Lung (tissue), 12 donors: ENCODE measurements around the gene ANKFN1. TPM values are rescaled to one million over a fixed set of nuclear protein-coding genes. Genes with fewer than 3 reads are reported as not detected.

Experiments
- ATAC-seq: fragments of 200-7000 bp; cut with Tn5 transposase; one replicate; pipeline ENCODE4 v1.9.1; 2020; ENCODE audit warnings: moderate number of reproducible peaks; ENCODE audit not compliant: insufficient read depth, low FRiP score
- DNase-seq, 3 donors: peaks; one replicate each; pipeline ENCODE4 v3.0.0-alpha.2; 2013 to 2017
- H3K27ac ChIP-seq, 2 donors: one replicate each; pipeline ENCODE4 v1.5.1; 2013; ENCODE audit warnings: mild to moderate bottlenecking in 2 of 2, moderate library complexity in 2 of 2, control low read depth in 1 of 2, inconsistent platforms in 1 of 2, low read depth in 1 of 2, low read length in 1 of 2
- H3K27me3 ChIP-seq, 3 donors: one replicate each; pipeline ENCODE4 v1.5.1; 2013; ENCODE audit warnings: low read length in 2 of 3; ENCODE audit not compliant: control insufficient read depth in 3 of 3, insufficient read depth in 3 of 3
- H3K36me3 ChIP-seq, 4 donors: one replicate each; pipeline ENCODE4 v1.5.1; 2013; ENCODE audit warnings: low read length in 4 of 4, mild to moderate bottlenecking in 1 of 4, moderate library complexity in 1 of 4; ENCODE audit not compliant: control insufficient read depth in 4 of 4, insufficient read depth in 4 of 4
- H3K4me1 ChIP-seq, 5 donors: one replicate each; pipeline ENCODE4 v1.5.1; 2013; ENCODE audit warnings: low read length in 5 of 5, mild to moderate bottlenecking in 2 of 5, moderate library complexity in 1 of 5; ENCODE audit not compliant: control insufficient read depth in 5 of 5, insufficient read depth in 5 of 5
- H3K4me3 ChIP-seq: one replicate; pipeline ENCODE4 v1.5.1; 2013; ENCODE audit warnings: mild to moderate bottlenecking, control low read depth, moderate library complexity
- H3K9ac ChIP-seq, 2 donors: one replicate each; pipeline ENCODE4 v1.5.1; 2013; ENCODE audit warnings: low read length in 2 of 2, control low read depth in 1 of 2; ENCODE audit not compliant: insufficient read depth in 1 of 2
- H3K9me3 ChIP-seq, 4 donors: one replicate each; pipeline ENCODE4 v1.5.1; 2013; ENCODE audit warnings: low read length in 3 of 4, mild to moderate bottlenecking in 1 of 4, moderate library complexity in 1 of 4; ENCODE audit not compliant: control insufficient read depth in 4 of 4, insufficient read depth in 3 of 4
- CTCF ChIP-seq: IDR thresholded peaks from 2 replicates; pipeline ENCODE4 v1.5.1; 2012; ENCODE audit warnings: mild to moderate bottlenecking; ENCODE audit errors: control extremely low read depth, extremely low read depth
- WGBS, 2 donors: extraction: QIAGEN DNeasy Blood & Tissue Kit; methylation state at CpG; one replicate each; pipeline ENCODE4 v1.1.7; 2013; 5-methylcytosine and 5-hydroxymethylcytosine counted together
- polyA plus RNA-seq, 2 donors: library from polyadenylated mRNA; stranded (reverse); fragments of 200-250 nt; gene quantifications; one replicate each; pipeline ENCODE4 v1.2.1, GENCODE V29; 2013
- total RNA-seq, 2 donors: library from RNA; depleted of rRNA in 1 of 2; stranded (reverse); fragments of >200 nt in 1 of 2; gene quantifications; one replicate each; pipeline ENCODE4 v1.2.1, GENCODE V29; 2014 to 2021
- donor health status: control.
- donor health status: control.
- donor health status: Bipolar disorder and iron deficiency.
- donor health status: healthy.
- donor health status: DM: yes; HTN: yes; CAD: no.

ANKFN1 gene
- total and polyA plus RNA-seq, 4 donors, result 0.39 to 8.5 (median 3.4) TPM

- no peaks in the 10 kb centered on the region for H3K4me1 ChIP-seq
- DNase-seq (no peak), ATAC-seq (no peak)
- no peak overlapping the region for H3K9ac ChIP-seq
- no peaks in the 10 kb centered on the region for H3K36me3 ChIP-seq
- no peaks in the 10 kb centered on the region for H3K27me3 ChIP-seq
- no peak overlapping the region for H3K27ac ChIP-seq
- TF ChIP-seq CTCF, result no peak
- H3K9me3 ChIP-seq, result peaks cover 0 to 2% (median 0%) of the 10 kb centered on the region in 4 donors
- no peak overlapping the region for H3K4me3 ChIP-seq
- 49 to 71% methylated on average over 2 of the region's 2 CpGs for WGBS, 2 donors
Measured at GRCh38 chr17:56322991-56323390, 169.7 kb downstream of the ANKFN1 start.

DNA sequence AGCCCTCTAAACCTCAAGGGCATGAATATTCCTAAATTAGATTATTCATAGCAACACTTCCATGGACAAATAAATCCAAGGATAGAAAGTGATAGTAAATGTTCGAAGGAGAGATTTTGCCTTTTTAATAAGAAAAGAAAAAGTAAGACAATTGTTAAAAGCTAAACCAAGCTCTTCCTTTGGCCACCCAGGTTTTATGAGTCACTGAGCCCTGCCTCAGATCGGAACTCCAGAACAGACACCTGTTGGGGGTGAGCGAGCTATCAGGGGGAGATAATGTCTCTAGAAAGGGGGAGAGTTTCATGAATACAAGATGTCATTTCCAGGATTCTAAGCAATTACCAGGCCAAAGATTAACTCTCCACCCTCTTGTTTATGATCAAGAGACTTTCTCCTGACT is 171.4 kb downstream of the ANKFN1 start:
- Histone ChIP-seq H3K4me1 (no peaks in the 10 kb centered on the region), H3K4me3 (no peak overlapping the region), H3K9ac (no peak overlapping the region), H3K27ac (no peak overlapping the region), H3K27me3 (no peaks in the 10 kb centered on the region), H3K36me3 (no peaks in the 10 kb centered on the region), H3K9me3 (peaks cover 0 to 2% (median 0%) of the 10 kb centered on the region in 4 donors)
- no peak for TF ChIP-seq CTCF
- DNase-seq, result no peak
- ATAC-seq, result no peak
- 89 to 96% methylated on average over 3 of the region's 3 CpGs for WGBS, 2 donors

DNA sequence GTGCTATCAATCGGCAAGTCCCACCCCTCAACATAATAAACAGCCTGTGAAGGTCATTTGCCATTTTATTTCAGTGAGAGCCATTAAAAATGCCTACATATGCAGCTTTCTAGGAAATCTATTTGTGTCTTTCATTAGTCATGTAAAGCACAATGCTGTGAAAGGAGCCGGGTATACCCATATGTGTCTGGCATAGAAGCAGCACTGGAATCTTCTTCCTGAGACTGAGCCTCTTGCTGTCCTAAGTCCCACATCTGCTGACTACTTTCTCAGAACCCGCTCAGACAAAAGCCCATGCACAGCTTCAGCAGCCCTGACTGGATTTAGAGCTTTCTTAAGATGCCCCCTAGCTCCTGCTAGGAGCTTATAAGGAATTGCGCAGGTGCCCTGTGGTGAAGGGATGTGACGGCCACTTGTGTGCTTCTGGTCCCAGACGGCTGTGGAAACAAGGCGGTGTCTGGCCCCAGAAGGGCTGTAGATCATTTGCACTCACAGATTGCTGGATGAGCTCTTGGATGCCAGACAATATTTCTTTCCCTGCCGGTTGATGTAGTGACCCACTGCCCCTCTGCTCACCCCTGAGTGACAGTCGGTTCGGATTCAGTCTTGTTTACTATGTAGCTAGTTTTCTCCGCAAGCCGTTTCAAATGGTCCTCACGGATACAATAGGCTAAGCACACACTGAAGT is 172.2 kb downstream of the ANKFN1 start:
- H3K9ac ChIP-seq, result no peak overlapping the region
- TF ChIP-seq CTCF, result no peak
- H3K4me3 ChIP-seq, result no peak overlapping the region
- H3K27ac ChIP-seq, result no peak overlapping the region
- DNase-seq (no peak), ATAC-seq (no peak)
- H3K36me3 ChIP-seq, result no peaks in the 10 kb centered on the region
- H3K4me1 ChIP-seq, result no peaks in the 10 kb centered on the region
- 74 to 78% methylated on average over 13 of the region's 13 CpGs for WGBS, 2 donors
- H3K27me3 ChIP-seq, result no peaks in the 10 kb centered on the region
- H3K9me3 ChIP-seq, result peaks cover 0 to 2% (median 0%) of the 10 kb centered on the region in 4 donors

- Histone ChIP-seq H3K9ac (no peak overlapping the region), H3K4me1 (no peaks in the 10 kb centered on the region), H3K36me3 (no peaks in the 10 kb centered on the region), H3K27ac (no peak overlapping the region), H3K27me3 (no peaks in the 10 kb centered on the region), H3K9me3 (peaks cover 0 to 2% (median 0%) of the 10 kb centered on the region in 4 donors), H3K4me3 (no peak overlapping the region)
- DNase-seq (no peak), ATAC-seq (no peak)
- no peak for TF ChIP-seq CTCF
- WGBS, 2 donors, result 71 to 74% methylated on average over 5 of the region's 5 CpGs
Measured at GRCh38 chr17:56326001-56326359, 172.7 kb downstream of the ANKFN1 start.
